ENCODE data around the gene PPFIBP2.

PPFIBP2 gene

GRCh38 chr11:7532405-7533145, 18.8 kb downstream of the PPFIBP2 start (continued):
- no peak for TF ChIP-seq ZNF449 (tag by site-specific recombination; IDR thresholded peaks at IDR 0.05)
- TF ChIP-seq ZNF394 (tag by site-specific recombination; IDR thresholded peaks at IDR 0.05; ENCODE audit: borderline replicate concordance): no peak

DNA sequence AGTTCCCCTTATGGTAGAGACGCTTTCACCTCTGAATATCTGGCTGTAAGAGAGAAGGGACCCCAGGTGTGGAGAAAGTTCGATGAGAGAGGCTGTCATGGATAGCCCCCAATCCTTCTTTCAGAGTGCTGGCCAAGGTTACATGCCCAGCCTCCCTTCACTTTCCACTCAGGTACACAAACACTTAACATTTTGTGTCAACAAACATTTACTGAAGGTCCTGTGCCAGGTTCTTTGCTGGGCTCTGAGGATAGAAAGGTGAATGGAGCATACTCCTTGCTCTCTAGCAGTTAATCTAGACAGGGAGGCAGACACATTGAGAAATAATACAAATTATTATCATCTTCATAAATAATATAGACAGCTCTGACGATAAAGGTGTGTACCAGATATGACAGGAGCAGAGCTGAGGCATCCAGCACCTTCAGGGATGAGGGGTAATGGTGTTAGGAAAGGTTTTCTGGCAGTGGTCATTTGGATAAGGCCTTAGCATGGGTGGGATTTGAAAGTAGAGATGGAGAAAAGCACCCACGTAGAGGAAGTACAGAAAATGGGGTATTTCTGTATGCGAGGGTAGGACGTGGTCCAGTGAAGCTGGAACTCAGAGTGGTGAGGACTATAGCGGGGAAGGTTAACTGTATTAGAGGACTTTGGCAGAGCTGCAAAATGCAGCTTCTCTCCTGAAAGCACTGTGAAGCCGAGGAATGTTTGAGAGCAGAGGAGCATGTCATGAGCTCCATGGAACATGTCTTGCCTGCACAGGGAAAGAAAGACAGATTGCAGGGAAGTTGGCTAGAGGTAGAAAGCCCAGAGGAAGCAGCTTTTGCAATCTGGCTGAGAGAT, 19.6 kb downstream of the PPFIBP2 start:
- no peak overlapping the region for H3K4me3 ChIP-seq (ENCODE audit: low read depth, low read length)
- H3K4me1 ChIP-seq (ENCODE audit: control insufficient read depth, insufficient read depth, low read length): no peaks in the 10 kb centered on the region
- POLR2A ChIA-PET: no interaction called here
- H3K9me3 ChIP-seq (ENCODE audit: control insufficient read depth, insufficient read depth, low read depth, low read length): no peaks in the 10 kb centered on the region
- H3K27ac ChIP-seq (ENCODE audit: extremely low read depth, low read depth, low read length): no peak overlapping the region
- no peaks in the 10 kb centered on the region for H3K36me3 ChIP-seq (ENCODE audit: control insufficient read depth in 2 of 2, insufficient read depth in 1 of 2, low read length in 2 of 2)
- CTCF ChIA-PET: interaction anchor here (1.0 to 1.6 kb wide), 3 partner anchors 12 to 73 kb away, joined by 3 to 4 read pairs (median 3); partner anchors contain the start of gene PPFIBP2
- TF ChIP-seq MYNN (tag by site-specific recombination; IDR thresholded peaks at IDR 0.05; ENCODE audit: borderline replicate concordance) (no peak), HOXA7 (CRISPR knock-in tag; IDR thresholded peaks at IDR 0.05; ENCODE audit: borderline replicate concordance) (no peak), ZNF10 (tag by site-specific recombination; IDR thresholded peaks at IDR 0.05) (no peak)

- ChIA-PET CTCF (interaction anchor here (0.6 to 1.6 kb wide), 4 partner anchors 12 to 80 kb away, joined by 3 to 4 read pairs (median 4); partner anchors contain the start of gene PPFIBP2), POLR2A (interaction anchor here (0.6 kb wide), 1 partner anchor 601 kb away, joined by 5 read pairs; no protein-coding TSS in a partner anchor)
- Histone ChIP-seq H3K36me3 (ENCODE audit: control insufficient read depth in 2 of 2, insufficient read depth in 1 of 2, low read length in 2 of 2) (no peaks in the 10 kb centered on the region), H3K9me3 (ENCODE audit: control insufficient read depth, insufficient read depth, low read depth, low read length) (no peaks in the 10 kb centered on the region), H3K4me1 (ENCODE audit: control insufficient read depth, insufficient read depth, low read length) (no peaks in the 10 kb centered on the region), H3K27ac (ENCODE audit: extremely low read depth, low read depth, low read length) (no peak overlapping the region), H3K4me3 (ENCODE audit: low read depth, low read length) (no peak overlapping the region)
- TF ChIP-seq ZNF510 (tag by site-specific recombination; IDR thresholded peaks at IDR 0.05; ENCODE audit: insufficient replicate concordance) (no peak), ZNF776 (tag by site-specific recombination; IDR thresholded peaks at IDR 0.05; ENCODE audit: borderline replicate concordance) (no peak), REST (tag by site-specific recombination; IDR thresholded peaks at IDR 0.05) (no peak), YY2 (tag by site-specific recombination; IDR thresholded peaks at IDR 0.05) (no peak), ZFHX2 (tag by site-specific recombination; conservative IDR thresholded peaks at IDR 0.05) (no peak), INSM2 (tag by site-specific recombination; IDR thresholded peaks at IDR 0.05) (no peak), ZBTB7A (tag by site-specific recombination; IDR thresholded peaks at IDR 0.05; ENCODE audit: low read depth) (no peak), ZFP37 (tag by site-specific recombination; IDR thresholded peaks at IDR 0.05) (no peak)
- TF ChIP-seq, protein P1, sequence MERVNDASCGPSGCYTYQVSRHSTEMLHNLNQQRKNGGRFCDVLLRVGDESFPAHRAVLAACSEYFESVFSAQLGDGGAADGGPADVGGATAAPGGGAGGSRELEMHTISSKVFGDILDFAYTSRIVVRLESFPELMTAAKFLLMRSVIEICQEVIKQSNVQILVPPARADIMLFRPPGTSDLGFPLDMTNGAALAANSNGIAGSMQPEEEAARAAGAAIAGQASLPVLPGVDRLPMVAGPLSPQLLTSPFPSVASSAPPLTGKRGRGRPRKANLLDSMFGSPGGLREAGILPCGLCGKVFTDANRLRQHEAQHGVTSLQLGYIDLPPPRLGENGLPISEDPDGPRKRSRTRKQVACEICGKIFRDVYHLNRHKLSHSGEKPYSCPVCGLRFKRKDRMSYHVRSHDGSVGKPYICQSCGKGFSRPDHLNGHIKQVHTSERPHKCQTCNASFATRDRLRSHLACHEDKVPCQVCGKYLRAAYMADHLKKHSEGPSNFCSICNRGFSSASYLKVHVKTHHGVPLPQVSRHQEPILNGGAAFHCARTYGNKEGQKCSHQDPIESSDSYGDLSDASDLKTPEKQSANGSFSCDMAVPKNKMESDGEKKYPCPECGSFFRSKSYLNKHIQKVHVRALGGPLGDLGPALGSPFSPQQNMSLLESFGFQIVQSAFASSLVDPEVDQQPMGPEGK (tag by site-specific recombination; IDR thresholded peaks at IDR 0.05): no peak
Observed at GRCh38 chr11:7534042-7534378, 20.2 kb downstream of the PPFIBP2 start.

Measured in HEK293 (cell line).